DMS79 (cell line): Measurements from ENCODE around the gene OR8H2.
"Not testable (repeated sequence)": the region's sequence is repeated elsewhere in the genome, so short reads cannot be mapped to it uniquely, and the experiment has no call there.

Experiments
- DNase-seq: peaks from one replicate; lab custom pipeline; 2025; lab: John Stamatoyannopoulos, UW

Gene OR8H2, protein sequence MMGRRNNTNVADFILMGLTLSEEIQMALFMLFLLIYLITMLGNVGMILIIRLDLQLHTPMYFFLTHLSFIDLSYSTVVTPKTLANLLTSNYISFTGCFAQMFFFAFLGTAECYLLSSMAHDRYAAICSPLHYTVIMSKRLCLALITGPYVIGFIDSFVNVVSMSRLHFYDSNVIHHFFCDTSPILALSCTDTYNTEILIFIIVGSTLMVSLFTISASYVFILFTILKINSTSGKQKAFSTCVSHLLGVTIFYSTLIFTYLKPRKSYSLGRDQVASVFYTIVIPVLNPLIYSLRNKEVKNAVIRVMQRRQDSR

DNA sequence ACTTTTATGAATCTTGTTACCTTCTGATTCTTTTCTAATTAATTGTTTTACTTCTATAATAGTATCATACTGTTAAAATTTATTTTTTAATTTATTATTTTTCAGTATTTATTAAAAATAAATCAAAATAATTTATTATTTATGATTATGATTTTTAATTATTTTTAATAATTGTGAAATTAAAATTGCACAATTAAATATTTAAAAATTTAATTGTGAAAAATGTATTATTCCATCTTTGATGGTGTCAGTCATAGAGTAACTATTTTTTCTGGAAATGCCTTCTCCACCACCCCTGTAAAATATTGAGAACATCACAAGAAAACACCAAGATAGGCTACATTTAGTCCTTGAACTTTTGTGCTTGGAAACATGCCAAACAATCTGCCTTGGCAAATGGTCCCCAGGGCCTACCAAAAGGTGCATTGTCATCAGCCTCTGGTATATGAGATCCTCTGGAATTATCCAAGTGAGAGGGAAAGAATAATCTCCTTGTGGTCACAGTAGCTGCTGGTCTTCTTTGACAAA, at the start of gene OR8H2:
Gene OR8H2, plus strand, starts transcription at position 478 of the 528 bp plus-strand sequence. CDS start 1,356 bp downstream, outside the sequence.
- DNase-seq, result no peak

- not testable (repeated sequence) for DNase-seq
Observed at GRCh38 chr11:56056366-56056765, 47.1 kb upstream of the OR8H2 start.

- DNase-seq, result not testable (repeated sequence)
Observed at GRCh38 chr11:56057661-56058237, 45.7 kb upstream of the OR8H2 start.

- DNase-seq, result not testable (repeated sequence)
Observed at GRCh38 chr11:56058260-56058780, 45.2 kb upstream of the OR8H2 start.

- DNase-seq, result no peak
Observed at GRCh38 chr11:56066980-56067379, 36.5 kb upstream of the OR8H2 start.

GRCh38 chr11:56089697-56090096, 13.8 kb upstream of the OR8H2 start:
- DNase-seq, result no peak

- DNase-seq, result no peak
Observed at GRCh38 chr11:56093008-56093407, 10.5 kb upstream of the OR8H2 start, which contains the start of gene OR8I2. Gene OR8I2 (plus strand): TSS chr11:56093308. CDS start chr11:56093308, 0 bp downstream.

GRCh38 chr11:56122073-56122472, 18.6 kb downstream of the OR8H2 start, which contains the start of gene OR8H3:
Gene OR8H3 (plus strand): TSS chr11:56122373. CDS start chr11:56122373, 0 bp downstream.
- no peak for DNase-seq

- no peak for DNase-seq
Observed at GRCh38 chr11:56140151-56140661, 36.7 kb downstream of the OR8H2 start, which contains the start of gene OR8J3. Gene OR8J3 (minus strand): TSS chr11:56140201. CDS start chr11:56137718, 2,483 bp downstream.

GRCh38 chr11:56143681-56144080, 40.2 kb downstream of the OR8H2 start:
- not testable (repeated sequence) for DNase-seq

GRCh38 chr11:56151376-56151775, 47.9 kb downstream of the OR8H2 start:
- no peak for DNase-seq

DNA sequence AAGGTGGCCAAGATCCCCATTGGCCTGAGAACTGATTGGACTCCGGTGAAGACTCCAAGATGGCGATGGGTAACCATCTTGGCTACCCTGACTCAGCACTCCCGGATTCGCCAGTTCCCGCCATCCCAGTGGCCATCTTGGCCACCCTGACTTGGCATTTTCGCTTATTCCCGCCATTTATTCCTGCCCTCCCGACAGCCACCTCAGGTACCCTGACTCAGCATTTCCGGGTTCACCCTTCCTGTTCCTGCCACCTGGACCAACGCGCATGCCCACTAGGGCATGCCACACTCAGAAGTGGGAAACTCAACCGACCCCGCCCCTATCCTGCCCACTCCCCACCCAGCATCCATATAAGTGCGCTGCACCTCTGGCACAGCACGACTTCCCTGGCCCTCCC, 48.8 kb downstream of the OR8H2 start:
- no peak for DNase-seq
